Cortex of kidney (tissue), 1 donor: ENCODE results near the gene DDHD1.
"Not testable (repeated sequence)": the region's sequence is repeated elsewhere in the genome, so short reads cannot be mapped to it uniquely, and the experiment has no call there.

Source experiments
- DNase-seq: peaks from one replicate; lab custom pipeline; 2025; lab: John Stamatoyannopoulos, UW

Gene DDHD1

GRCh38 chr14:53152184-53152886 lies 788 bp downstream of the DDHD1 start:
- no peak for DNase-seq

GRCh38 chr14:53151523-53152183 lies 1.5 kb downstream of the DDHD1 start:
- no peak for DNase-seq

DNA sequence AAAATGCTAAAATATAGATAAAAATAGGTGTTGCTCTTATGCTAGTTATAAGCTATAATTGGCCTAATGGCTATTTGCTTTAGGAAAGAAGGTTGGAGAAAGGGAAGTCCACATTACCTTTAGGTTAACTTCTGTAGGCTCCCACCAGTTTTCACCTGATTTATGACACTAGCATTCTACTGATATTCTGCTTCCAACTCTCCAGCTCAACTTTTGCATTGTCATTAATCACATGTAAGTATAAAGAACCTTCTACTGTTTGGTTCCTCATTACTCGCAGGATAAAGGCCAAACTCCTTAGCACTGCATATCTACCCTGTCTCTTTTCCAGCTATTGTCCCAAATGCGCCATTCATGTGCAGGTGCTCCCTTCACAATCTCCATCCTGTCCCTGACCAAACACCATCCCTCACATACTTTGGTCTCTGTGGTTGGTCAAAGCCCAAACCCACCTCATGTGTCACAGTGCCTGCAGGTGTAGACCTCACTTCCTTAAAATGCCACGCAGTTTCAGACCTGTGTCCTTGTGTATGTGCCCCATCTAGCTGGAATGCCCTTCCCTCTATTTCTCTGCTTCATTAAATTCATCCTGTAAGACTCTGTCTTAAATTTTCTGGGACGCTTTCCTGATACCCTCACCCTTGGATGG lies 3.3 kb downstream of the DDHD1 start:
- DNase-seq = no peak

GRCh38 chr14:53148671-53149070 lies 4.5 kb downstream of the DDHD1 start:
- no peak for DNase-seq

GRCh38 chr14:53147893-53148292 lies 5.2 kb downstream of the DDHD1 start:
- no peak for DNase-seq

DNA sequence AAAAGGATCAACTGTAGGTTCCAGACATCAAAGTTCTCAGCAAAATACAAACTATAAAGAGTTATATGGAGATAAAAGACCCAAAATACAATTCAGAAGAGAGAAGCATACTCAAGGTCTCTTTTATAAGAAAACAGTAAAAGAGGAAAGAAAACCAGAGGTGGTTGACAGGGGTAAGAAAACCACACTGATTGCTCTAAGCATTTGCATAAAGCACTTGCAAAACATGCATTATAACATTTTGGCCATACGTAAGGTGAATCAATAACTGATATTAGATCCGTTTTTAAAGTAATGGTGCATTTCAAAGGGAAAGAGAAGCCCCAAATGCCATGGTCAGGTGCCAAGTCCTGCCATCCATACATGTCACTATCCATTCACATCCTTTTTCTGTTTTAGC lies 5.9 kb downstream of the DDHD1 start:
- DNase-seq = no peak

DNA sequence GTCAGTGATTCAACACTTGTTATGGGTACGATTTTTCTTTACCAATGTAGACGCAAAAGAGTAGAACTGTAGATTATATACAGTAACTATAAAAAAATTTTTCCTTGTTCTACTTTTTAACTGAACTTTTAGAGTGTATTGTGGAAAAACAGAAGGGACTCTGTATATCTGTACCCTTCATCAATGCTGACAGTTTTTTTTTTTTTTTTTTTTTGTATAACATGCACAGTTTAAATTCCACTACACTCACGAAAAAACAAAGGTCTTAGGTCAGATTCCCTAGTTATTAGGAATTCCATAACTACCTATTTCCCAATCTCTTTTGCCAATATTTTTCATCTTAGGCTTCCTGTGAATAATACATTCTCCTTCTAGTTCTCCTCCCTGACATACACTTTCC lies 6.4 kb downstream of the DDHD1 start:
- no peak for DNase-seq

DNA sequence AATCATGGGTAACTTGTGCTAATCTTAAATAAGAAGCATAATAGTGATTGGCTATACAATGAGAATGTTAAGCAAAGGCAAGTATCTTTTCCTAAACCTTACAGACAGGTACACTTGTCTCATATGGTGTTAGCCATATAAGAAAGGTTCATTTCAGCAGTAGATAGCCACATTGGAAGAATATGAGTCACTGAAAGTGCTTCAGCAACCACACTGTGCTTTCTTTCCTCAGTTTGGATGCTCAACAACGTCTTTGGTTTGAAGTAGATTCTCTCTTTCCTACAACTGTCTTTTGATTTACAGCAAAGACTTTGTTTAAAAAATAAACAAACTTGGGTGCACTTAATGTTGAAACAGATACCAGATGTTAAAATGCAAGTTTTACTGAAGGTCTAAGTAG lies 8.9 kb downstream of the DDHD1 start:
- no peak for DNase-seq

DNA sequence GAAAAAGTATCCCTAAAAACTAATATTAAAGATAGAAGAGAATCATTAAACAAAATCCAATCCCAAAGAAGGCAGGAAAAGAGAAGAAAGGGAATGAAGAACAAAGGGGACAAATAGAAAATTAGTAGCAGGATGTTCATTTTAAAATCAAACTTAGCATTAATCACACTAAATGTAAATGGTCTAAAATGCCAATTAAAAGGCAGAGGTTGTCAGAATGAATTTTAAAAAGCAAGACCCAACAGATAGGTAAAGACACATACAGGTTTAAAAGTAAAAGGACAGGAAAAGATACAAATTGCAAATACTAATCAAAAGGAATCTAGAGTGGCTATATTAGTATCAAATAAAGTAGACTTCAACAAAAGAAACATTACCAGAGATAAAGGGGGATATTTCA lies 12.5 kb downstream of the DDHD1 start:
- DNase-seq = no peak

DNA sequence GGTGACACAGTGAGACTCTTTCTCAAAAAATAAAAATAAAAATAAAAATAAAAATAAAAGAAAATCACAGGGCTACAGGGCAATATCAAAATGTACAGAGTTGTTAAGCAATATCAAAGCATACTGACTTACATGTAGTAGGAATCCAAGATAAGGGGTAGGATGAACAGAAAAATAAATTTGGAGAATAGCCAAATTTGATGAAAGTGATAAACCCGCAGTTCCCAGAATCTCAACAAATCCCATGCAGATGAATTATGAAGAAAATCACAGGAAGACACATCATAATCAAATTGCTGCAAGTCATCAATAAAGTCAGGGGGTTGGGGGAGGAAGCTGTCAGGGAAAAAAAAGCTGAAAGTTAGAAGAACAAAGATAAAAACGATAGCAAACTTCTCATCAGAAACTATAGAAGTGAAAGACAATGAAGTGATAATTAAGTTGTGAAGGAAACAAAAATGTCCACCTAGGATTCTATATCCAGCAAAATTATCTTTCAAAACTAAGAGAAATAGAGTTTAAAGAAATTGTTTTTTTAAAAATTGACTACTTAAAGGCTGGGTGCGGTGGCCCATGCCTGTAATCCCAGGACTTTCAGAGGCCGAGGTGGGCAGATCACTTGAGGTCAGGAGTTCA lies 15.4 kb downstream of the DDHD1 start:
- no peak for DNase-seq

DNA sequence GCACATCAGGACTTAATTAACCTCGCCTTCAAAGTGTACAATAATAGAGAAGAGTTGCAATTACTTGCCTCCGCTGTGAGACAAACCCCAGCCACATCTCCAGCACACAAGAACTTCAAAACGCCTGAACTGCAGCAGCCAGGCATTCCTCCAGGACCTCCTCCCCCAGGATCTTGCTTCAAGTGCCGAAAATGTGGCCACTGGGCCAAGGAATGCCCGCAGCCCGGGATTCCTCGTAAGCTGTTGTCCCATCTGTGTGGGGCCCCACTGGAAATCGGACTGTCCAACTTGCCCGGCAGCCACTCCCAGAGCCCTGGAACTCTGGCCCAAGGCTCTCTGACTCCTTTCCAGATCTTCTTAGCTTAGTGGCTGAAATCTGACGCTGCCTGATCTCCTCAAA lies 22.6 kb downstream of the DDHD1 start:
- not testable (repeated sequence) for DNase-seq

GRCh38 chr14:53128303-53129028 lies 24.7 kb downstream of the DDHD1 start:
- no peak for DNase-seq

- no peak for DNase-seq
These were observed 25.3 kb downstream of the DDHD1 start for GRCh38 chr14:53127832-53128231.

DNA sequence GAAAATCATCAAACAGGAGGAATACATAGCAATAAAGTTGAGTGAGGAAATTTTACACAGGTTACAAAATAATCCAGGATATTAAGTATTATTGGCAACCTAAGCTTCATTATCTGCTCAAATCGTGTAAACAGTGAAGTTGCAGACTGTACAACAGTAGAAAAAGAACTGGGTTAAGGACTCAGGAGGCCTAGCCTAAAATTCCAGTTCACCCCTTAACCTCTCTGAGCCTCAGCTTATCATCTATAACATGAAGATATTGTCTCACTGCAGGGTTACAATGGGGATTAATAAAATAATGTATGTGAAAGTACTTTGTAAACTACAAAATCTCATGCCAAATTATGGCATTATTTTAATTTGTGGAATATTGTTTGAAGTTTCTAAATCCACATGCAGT lies 26.0 kb downstream of the DDHD1 start:
- no peak for DNase-seq

GRCh38 chr14:53126731-53127130 lies 26.4 kb downstream of the DDHD1 start:
- no peak for DNase-seq

DNA sequence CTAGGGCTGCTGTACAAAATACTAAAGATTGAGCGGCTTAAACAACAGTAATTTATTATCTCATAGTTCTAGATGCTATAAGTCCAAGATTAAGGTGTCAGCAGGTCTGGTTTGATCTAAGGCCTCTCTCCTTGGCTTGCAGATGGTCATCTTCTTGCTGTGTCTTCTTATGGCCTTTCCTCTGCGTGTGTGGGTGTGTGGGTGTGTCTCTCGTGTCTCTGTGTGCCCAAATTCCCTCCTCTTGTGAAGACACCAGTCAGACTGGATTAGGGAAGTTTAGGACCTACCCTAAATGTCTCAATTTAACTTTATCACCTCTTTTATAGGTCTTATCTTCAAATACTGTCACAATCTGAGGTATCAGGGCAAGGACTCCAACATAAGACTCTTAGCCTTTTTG lies 28.3 kb downstream of the DDHD1 start:
- DNase-seq = no peak

- DNase-seq = not testable (repeated sequence)
These were observed 31.7 kb downstream of the DDHD1 start for GRCh38 chr14:53121419-53121818.

GRCh38 chr14:53117479-53117878 lies 35.6 kb downstream of the DDHD1 start:
- DNase-seq = not testable (repeated sequence)

DNA sequence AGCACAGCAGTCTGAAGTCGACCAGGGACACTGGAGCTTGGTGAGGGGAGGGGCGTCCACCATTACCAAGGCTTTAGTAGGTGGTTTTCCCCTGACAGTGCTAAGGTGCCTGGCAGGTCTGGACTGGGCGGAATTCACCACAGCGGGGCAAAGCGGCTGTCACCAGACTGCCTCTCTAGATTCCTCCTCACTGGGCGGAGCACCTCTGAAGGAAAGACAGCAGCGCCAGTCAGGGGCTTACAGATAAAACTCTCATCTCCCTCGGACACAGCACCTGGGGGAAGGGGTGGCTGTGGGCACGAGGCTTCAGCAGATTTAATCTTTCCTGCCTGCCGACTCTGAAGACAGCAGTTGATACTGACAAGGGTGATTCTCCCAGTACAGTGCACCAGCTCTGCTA lies 39.1 kb downstream of the DDHD1 start:
- DNase-seq = no peak

- no peak for DNase-seq
These were observed 43.0 kb downstream of the DDHD1 start for GRCh38 chr14:53110096-53110495.

DNA sequence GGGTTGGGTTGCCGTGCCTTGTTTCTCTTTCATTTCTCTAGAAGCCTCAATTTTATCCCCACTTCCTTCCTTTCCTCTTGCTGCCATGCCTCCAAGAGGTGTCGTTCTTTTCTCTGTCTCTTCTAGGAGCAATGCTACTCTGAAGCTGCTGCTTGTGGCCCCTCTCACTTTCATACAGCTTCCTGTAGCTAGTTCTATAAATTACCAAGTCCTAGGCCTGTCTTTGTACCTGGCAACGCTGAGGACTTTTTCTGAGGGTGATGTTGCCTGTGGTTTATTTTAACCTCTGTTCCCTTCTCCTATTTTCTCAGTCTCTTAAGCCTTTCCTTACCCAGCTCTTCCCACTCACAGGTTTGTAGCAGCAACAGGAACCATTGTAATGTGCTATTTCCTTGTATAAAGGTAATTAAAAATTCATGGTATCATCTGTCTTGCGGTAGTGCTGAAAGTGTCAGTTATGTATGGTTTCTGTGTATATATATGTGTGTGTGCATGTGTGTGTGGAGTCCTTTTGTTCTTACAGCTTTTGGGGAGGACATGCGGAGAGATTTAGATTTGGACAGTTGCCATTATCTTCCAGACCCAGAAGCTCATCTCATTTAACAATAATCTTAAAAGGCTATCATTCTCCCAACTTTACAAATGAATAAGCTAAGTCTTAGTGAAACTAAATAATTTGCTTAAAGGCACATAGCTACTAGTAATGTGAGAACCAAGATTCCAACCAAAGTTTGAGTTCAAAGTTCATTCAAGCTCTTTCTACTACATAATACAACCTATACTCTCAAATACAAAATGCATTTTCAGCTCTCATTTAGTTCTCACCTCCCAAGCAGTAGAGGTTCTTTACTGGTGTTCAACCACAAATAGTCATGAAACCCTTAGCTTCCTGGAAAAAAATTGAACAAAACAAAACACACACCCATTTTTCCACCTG lies 43.8 kb downstream of the DDHD1 start:
- no peak for DNase-seq
